Endothelial cell (in vitro differentiated cells): ENCODE data around the gene ZNF540. TPM values are rescaled to one million over a fixed set of nuclear protein-coding genes. Genes with fewer than 3 reads are reported as not detected.

Experiments
- DNase-seq: peaks from one replicate; pipeline ENCODE4 v3.0.0; 2021; ENCODE audit warnings: low spot score
- H3K27ac Mint-ChIP-seq: one replicate; pipeline ENCODE4 v1.8.0; 2021; ENCODE audit warnings: mixed read lengths, inconsistent platforms; ENCODE audit not compliant: unreplicated experiment
- H3K27me3 Mint-ChIP-seq: one replicate; pipeline ENCODE4 v1.8.0; 2021; ENCODE audit warnings: mild to moderate bottlenecking, moderate library complexity, mixed read lengths, inconsistent platforms; ENCODE audit not compliant: unreplicated experiment
- H3K36me3 Mint-ChIP-seq: one replicate; pipeline ENCODE4 v1.8.0; 2021; ENCODE audit warnings: mild to moderate bottlenecking, low read depth, mixed read lengths, inconsistent platforms; ENCODE audit not compliant: unreplicated experiment
- H3K4me1 Mint-ChIP-seq: one replicate; pipeline ENCODE4 v1.8.0; 2021; ENCODE audit warnings: mild to moderate bottlenecking, mixed read lengths, inconsistent platforms; ENCODE audit not compliant: unreplicated experiment
- H3K4me3 Mint-ChIP-seq: one replicate; pipeline ENCODE4 v1.8.0; 2021; ENCODE audit warnings: mild to moderate bottlenecking, mixed read lengths, inconsistent platforms; ENCODE audit not compliant: unreplicated experiment
- H3K9me3 Mint-ChIP-seq: one replicate; pipeline ENCODE4 v1.8.0; 2021; ENCODE audit warnings: mixed read lengths, inconsistent platforms; ENCODE audit not compliant: unreplicated experiment
- total RNA-seq: library from RNA; stranded (reverse); fragmentation: NEBNext Ultra II Directional; extraction: Animal tissue kit (Norgen Biotek cat#: 25700); gene quantifications from one replicate; pipeline ENCODE4 v1.2.1, GENCODE V29; 2021; ENCODE audit not compliant: unreplicated experiment
- TF ChIP-seq, protein P1 (sequence below): fragments of 200-600 bp; sonication (generic); IDR thresholded peaks from one replicate; pipeline ENCODE4 v1.5.0; 2021; ENCODE audit warnings: antibody characterized with exemption; ENCODE audit not compliant: unreplicated experiment

The ZNF540 gene
- total RNA-seq, 1 donor from 2014 or later, result 0.69 TPM

DNA sequence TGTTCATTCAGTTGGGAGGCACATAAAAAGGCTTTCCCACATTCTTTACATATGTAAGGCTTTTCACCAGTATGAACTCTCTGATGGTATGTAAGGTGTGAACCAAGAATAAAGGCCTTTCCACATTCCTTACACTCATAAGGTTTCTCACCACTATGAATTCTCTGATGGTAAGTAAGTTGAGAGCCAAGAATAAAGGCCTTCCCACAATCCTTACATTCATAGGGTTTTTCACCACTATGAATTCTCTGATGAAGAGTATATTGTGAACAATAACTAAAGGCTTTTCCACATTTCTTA, 29.4 kb upstream of the ZNF540 start:
- no peaks in the 10 kb centered on the region for H3K4me1 Mint-ChIP-seq
- H3K36me3 Mint-ChIP-seq, result peaks cover 72% of the 10 kb centered on the region
- DNase-seq, result no peak
- TF ChIP-seq, protein P1, sequence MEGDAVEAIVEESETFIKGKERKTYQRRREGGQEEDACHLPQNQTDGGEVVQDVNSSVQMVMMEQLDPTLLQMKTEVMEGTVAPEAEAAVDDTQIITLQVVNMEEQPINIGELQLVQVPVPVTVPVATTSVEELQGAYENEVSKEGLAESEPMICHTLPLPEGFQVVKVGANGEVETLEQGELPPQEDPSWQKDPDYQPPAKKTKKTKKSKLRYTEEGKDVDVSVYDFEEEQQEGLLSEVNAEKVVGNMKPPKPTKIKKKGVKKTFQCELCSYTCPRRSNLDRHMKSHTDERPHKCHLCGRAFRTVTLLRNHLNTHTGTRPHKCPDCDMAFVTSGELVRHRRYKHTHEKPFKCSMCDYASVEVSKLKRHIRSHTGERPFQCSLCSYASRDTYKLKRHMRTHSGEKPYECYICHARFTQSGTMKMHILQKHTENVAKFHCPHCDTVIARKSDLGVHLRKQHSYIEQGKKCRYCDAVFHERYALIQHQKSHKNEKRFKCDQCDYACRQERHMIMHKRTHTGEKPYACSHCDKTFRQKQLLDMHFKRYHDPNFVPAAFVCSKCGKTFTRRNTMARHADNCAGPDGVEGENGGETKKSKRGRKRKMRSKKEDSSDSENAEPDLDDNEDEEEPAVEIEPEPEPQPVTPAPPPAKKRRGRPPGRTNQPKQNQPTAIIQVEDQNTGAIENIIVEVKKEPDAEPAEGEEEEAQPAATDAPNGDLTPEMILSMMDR, result no peak
- H3K27ac Mint-ChIP-seq, result no peak overlapping the region
- peak overlapping the region; percentile 60 for H3K4me3 Mint-ChIP-seq
- H3K9me3 Mint-ChIP-seq, result peaks cover 44% of the 10 kb centered on the region
- H3K27me3 Mint-ChIP-seq, result peaks cover 3% of the 10 kb centered on the region

GRCh38 chr19:37572203-37572602, 22.5 kb upstream of the ZNF540 start:
- H3K36me3 Mint-ChIP-seq, result peaks cover 54% of the 10 kb centered on the region
- TF ChIP-seq, protein P1, result no peak
- H3K27ac Mint-ChIP-seq, result no peak overlapping the region
- H3K4me3 Mint-ChIP-seq, result no peak overlapping the region
- peaks cover 3% of the 10 kb centered on the region for H3K27me3 Mint-ChIP-seq
- DNase-seq, result no peak
- no peaks in the 10 kb centered on the region for H3K4me1 Mint-ChIP-seq
- peaks cover 41% of the 10 kb centered on the region for H3K9me3 Mint-ChIP-seq

- DNase-seq, result no peak
- peaks cover 37% of the 10 kb centered on the region for H3K9me3 Mint-ChIP-seq
- H3K27ac Mint-ChIP-seq, result no peak overlapping the region
- H3K36me3 Mint-ChIP-seq, result peaks cover 46% of the 10 kb centered on the region
- TF ChIP-seq, protein P1, result no peak
- no peak overlapping the region for H3K4me3 Mint-ChIP-seq
- no peaks in the 10 kb centered on the region for H3K4me1 Mint-ChIP-seq
- H3K27me3 Mint-ChIP-seq, result peaks cover 4% of the 10 kb centered on the region
Observed at GRCh38 chr19:37583340-37583739, 11.3 kb upstream of the ZNF540 start.

DNA sequence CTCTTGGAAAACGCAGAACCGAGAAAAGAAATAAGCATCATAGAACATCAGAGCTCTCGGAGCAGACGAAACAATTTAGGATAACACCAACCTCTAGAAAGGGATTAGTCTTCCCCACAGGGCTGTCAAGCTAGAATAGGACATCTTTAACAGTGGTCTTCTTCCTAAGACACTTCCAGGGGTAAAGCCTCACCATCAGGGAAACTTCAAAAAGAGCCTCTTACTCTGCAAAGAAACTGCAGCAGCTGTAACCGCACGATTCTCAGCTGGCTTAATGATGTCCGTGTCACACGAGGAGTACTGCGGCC, 726 bp upstream of the ZNF540 start:
- Mint-ChIP-seq H3K9me3 (peaks cover 13% of the 10 kb centered on the region), H3K27ac (peak overlapping the region; percentile 80), H3K4me1 (peaks cover 17% of the 10 kb centered on the region), H3K27me3 (peaks cover 7% of the 10 kb centered on the region), H3K36me3 (peaks cover 22% of the 10 kb centered on the region), H3K4me3 (peak overlapping the region; percentile 97)
- no peak for DNase-seq
- TF ChIP-seq, protein P1, result no peak

- Mint-ChIP-seq H3K27ac (peak overlapping the region; percentile 25), H3K27me3 (peaks cover 7% of the 10 kb centered on the region), H3K4me3 (peak overlapping the region; percentile 97), H3K9me3 (peaks cover 8% of the 10 kb centered on the region), H3K4me1 (peaks cover 17% of the 10 kb centered on the region), H3K36me3 (peaks cover 18% of the 10 kb centered on the region)
- TF ChIP-seq, protein P1, result no peak
- no peak for DNase-seq
Observed at GRCh38 chr19:37594982-37595382, 306 bp downstream of the ZNF540 start.
